CD4-positive, CD25-positive, alpha-beta regulatory T cell (primary cell): ENCODE data around the gene PLXNB1. TPM values are rescaled to one million over a fixed set of nuclear protein-coding genes. Genes with fewer than 3 reads are reported as not detected.

Source experiments
- ATAC-seq, 2 donors: fragments of 150-1000 bp; cut with Tn5 transposase; one replicate each; pipeline ENCODE4 v1.10.0; 2021; ENCODE audit warnings: low read depth in 2 of 2, moderate number of reproducible peaks in 2 of 2, moderate library complexity in 1 of 2
- DNase-seq, 3 donors: peaks; one replicate each; pipeline versions ENCODE4 v3.0.0 to v3.0.0-alpha.2; 2012 to 2022; ENCODE audit warnings: mixed read lengths in 1 of 3
- H3K27ac ChIP-seq: one replicate; pipeline ENCODE4 v1.7.0; 2013; ENCODE audit warnings: mild to moderate bottlenecking, low read length; ENCODE audit not compliant: insufficient read depth, poor library complexity, severe bottlenecking
- H3K27me3 ChIP-seq: one replicate; pipeline ENCODE4 v1.7.0; 2013; ENCODE audit warnings: low read length; ENCODE audit not compliant: control insufficient read depth, insufficient read depth
- H3K36me3 ChIP-seq: one replicate; pipeline ENCODE4 v1.7.0; 2013; ENCODE audit warnings: mild to moderate bottlenecking, low read length, moderate library complexity; ENCODE audit not compliant: control insufficient read depth, insufficient read depth
- H3K4me1 ChIP-seq: 2 replicates; pipeline ENCODE4 v1.7.0; 2013; ENCODE audit warnings: mild to moderate bottlenecking, low read length; ENCODE audit not compliant: insufficient read depth, control insufficient read depth, poor library complexity, severe bottlenecking
- H3K4me3 ChIP-seq: one replicate; pipeline ENCODE4 v1.7.0; 2013; ENCODE audit warnings: low read depth, mild to moderate bottlenecking, low read length, moderate library complexity
- H3K9me3 ChIP-seq, 2 experiments: 1 replicate in 1 of 2; 2 replicates in 1 of 2; pipeline ENCODE4 v1.7.0; 2013; ENCODE audit warnings: low read length in 2 of 2, mild to moderate bottlenecking in 1 of 2, moderate library complexity in 1 of 2; ENCODE audit not compliant: control insufficient read depth in 2 of 2
- H3K27ac Mint-ChIP-seq, 3 donors: one replicate each; pipeline ENCODE4 v1.8.0; 2020 to 2022; ENCODE audit warnings: mild to moderate bottlenecking in 3 of 3, mixed read lengths in 3 of 3, moderate library complexity in 2 of 3
- H3K27me3 Mint-ChIP-seq: one replicate; pipeline ENCODE4 v1.8.0; 2022; ENCODE audit warnings: mild to moderate bottlenecking, mixed read lengths
- H3K36me3 Mint-ChIP-seq: one replicate; pipeline ENCODE4 v1.8.0; 2020; ENCODE audit warnings: mixed read lengths
- H3K4me1 Mint-ChIP-seq, 4 donors: one replicate each; pipeline ENCODE4 v1.8.0; 2020 to 2022; ENCODE audit warnings: mixed read lengths in 4 of 4, mild to moderate bottlenecking in 1 of 4
- H3K4me3 Mint-ChIP-seq, 4 donors: one replicate each; pipeline ENCODE4 v1.8.0; 2020 to 2022; ENCODE audit warnings: mild to moderate bottlenecking in 4 of 4, mixed read lengths in 4 of 4, moderate library complexity in 3 of 4
- H3K9me3 Mint-ChIP-seq, 7 donors: one replicate each; pipeline ENCODE4 v1.8.0; 2020 to 2022; ENCODE audit warnings: mixed read lengths in 7 of 7, mild to moderate bottlenecking in 3 of 7, moderate library complexity in 2 of 7
- polyA plus RNA-seq, 4 donors: library from polyadenylated mRNA; unstranded; fragments of 300-500 nt; fragmentation: Illumina TruSeq; gene quantifications; one replicate each; pipeline ENCODE4 v1.2.3, GENCODE V29; 2021
- total RNA-seq: library from RNA; stranded (reverse); gene quantifications from one replicate; pipeline ENCODE4 v1.2.3, GENCODE V29; 2022

Gene PLXNB1
- total and polyA plus RNA-seq, 5 donors from 2014 or later: 0.07 to 5.2 TPM; not detected in 3

DNA sequence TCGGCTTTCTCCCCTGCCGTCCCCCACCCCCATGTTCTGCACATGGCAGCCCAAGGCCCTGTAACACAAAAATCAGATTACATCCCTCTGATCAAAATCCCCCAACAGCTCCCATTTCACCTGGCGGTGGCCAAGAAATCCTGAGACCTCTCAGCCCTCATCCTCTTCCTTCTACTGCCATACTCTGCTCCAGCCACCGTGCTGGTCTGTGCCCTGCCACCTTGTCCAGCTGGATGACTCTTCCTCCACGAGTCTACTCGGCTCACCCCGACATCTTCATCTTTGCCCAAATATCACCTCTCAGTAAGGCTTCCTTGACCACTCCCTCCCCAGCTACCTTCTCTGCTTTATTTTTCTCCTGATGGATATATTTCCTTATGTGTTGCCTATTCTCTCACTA, 7.0 kb upstream of the PLXNB1 start:
- Histone ChIP-seq H3K36me3 (peaks cover 13% of the 10 kb centered on the region), H3K27ac (no peak overlapping the region), H3K27me3 (no peaks in the 10 kb centered on the region), H3K9me3 (no peaks in the 10 kb centered on the region), H3K4me1 (peaks cover 25% of the 10 kb centered on the region), H3K4me3 (no peak overlapping the region)
- Mint-ChIP-seq H3K9me3 (peaks cover 0 to 4% (median 0%) of the 10 kb centered on the region in 7 donors), H3K36me3 (peaks cover 6% of the 10 kb centered on the region), H3K27me3 (no peaks in the 10 kb centered on the region), H3K4me1 (peaks cover 8 to 49% (median 12%) of the 10 kb centered on the region in 4 donors), H3K27ac (no peak overlapping the region), H3K4me3 (no peak overlapping the region)
- ATAC-seq (no peak), DNase-seq (no peak)

GRCh38 chr3:48436477-48436787, 6.5 kb upstream of the PLXNB1 start:
- Mint-ChIP-seq H3K9me3 (peaks cover 0 to 4% (median 0%) of the 10 kb centered on the region in 7 donors), H3K27ac (no peak overlapping the region), H3K27me3 (peaks cover 3% of the 10 kb centered on the region), H3K4me1 (peaks cover 4 to 49% (median 8%) of the 10 kb centered on the region in 4 donors), H3K36me3 (peaks cover 5% of the 10 kb centered on the region), H3K4me3 (no peak overlapping the region)
- H3K4me3 ChIP-seq: no peak overlapping the region
- no peak for ATAC-seq
- no peak for DNase-seq
- H3K9me3 ChIP-seq: no peaks in the 10 kb centered on the region
- no peak overlapping the region for H3K27ac ChIP-seq
- peaks cover 9% of the 10 kb centered on the region for H3K36me3 ChIP-seq
- H3K4me1 ChIP-seq: peaks cover 21% of the 10 kb centered on the region
- no peaks in the 10 kb centered on the region for H3K27me3 ChIP-seq

- no peak overlapping the region for H3K27ac Mint-ChIP-seq
- Histone ChIP-seq H3K27me3 (no peaks in the 10 kb centered on the region), H3K4me3 (no peak overlapping the region), H3K4me1 (peaks cover 16% of the 10 kb centered on the region), H3K9me3 (no peaks in the 10 kb centered on the region), H3K36me3 (peaks cover 8% of the 10 kb centered on the region), H3K27ac (no peak overlapping the region)
- H3K4me3 Mint-ChIP-seq: no peak overlapping the region
- peak; percentile 46 to 47 for ATAC-seq
- peaks cover 6% of the 10 kb centered on the region for H3K27me3 Mint-ChIP-seq
- H3K4me1 Mint-ChIP-seq: peaks cover 3 to 48% (median 6%) of the 10 kb centered on the region in 4 donors
- H3K36me3 Mint-ChIP-seq: peaks cover 3% of the 10 kb centered on the region
- H3K9me3 Mint-ChIP-seq: peaks cover 0 to 4% (median 0%) of the 10 kb centered on the region in 7 donors
- DNase-seq: peak; percentile 77 to 88 (median 83)
These were observed 6.0 kb upstream of the PLXNB1 start for GRCh38 chr3:48435774-48436476.

GRCh38 chr3:48435223-48435595, 5.3 kb upstream of the PLXNB1 start:
- Mint-ChIP-seq H3K36me3 (peaks cover 3% of the 10 kb centered on the region), H3K27me3 (peaks cover 6% of the 10 kb centered on the region), H3K27ac (no peak overlapping the region), H3K4me1 (peaks cover 3 to 48% (median 7%) of the 10 kb centered on the region in 4 donors), H3K9me3 (peaks cover 0 to 2% (median 0%) of the 10 kb centered on the region in 7 donors), H3K4me3 (no peak overlapping the region)
- Histone ChIP-seq H3K36me3 (peaks cover 8% of the 10 kb centered on the region), H3K9me3 (no peaks in the 10 kb centered on the region), H3K27me3 (no peaks in the 10 kb centered on the region), H3K4me3 (no peak overlapping the region), H3K27ac (no peak overlapping the region), H3K4me1 (peaks cover 13% of the 10 kb centered on the region)
- ATAC-seq (no peak), DNase-seq (no peak)

GRCh38 chr3:48434591-48435222, 4.8 kb upstream of the PLXNB1 start:
- H3K27ac Mint-ChIP-seq: no peak overlapping the region
- H3K27me3 Mint-ChIP-seq: peaks cover 6% of the 10 kb centered on the region
- Histone ChIP-seq H3K9me3 (no peaks in the 10 kb centered on the region), H3K27me3 (no peaks in the 10 kb centered on the region), H3K4me3 (no peak overlapping the region), H3K36me3 (peaks cover 8% of the 10 kb centered on the region), H3K4me1 (peaks cover 16% of the 10 kb centered on the region), H3K27ac (no peak overlapping the region)
- no peak for DNase-seq
- peaks cover under 1 to 48% (median 4%) of the 10 kb centered on the region in 4 donors for H3K4me1 Mint-ChIP-seq
- no peak overlapping the region for H3K4me3 Mint-ChIP-seq
- peaks cover under 1% of the 10 kb centered on the region for H3K36me3 Mint-ChIP-seq
- no peak for ATAC-seq
- H3K9me3 Mint-ChIP-seq: peaks cover 0 to 2% (median 0%) of the 10 kb centered on the region in 7 donors

GRCh38 chr3:48433472-48434118, 3.7 kb upstream of the PLXNB1 start:
- H3K9me3 ChIP-seq: no peaks in the 10 kb centered on the region
- Mint-ChIP-seq H3K9me3 (peaks cover 0 to 2% (median 0%) of the 10 kb centered on the region in 7 donors), H3K27me3 (peaks cover 6% of the 10 kb centered on the region), H3K36me3 (no peaks in the 10 kb centered on the region), H3K4me1 (peaks cover 0 to 38% (median 3%) of the 10 kb centered on the region in 4 donors), H3K27ac (no peak overlapping the region), H3K4me3 (peak overlapping the region in 2 of 4 donors; percentile 27 to 38)
- no peak for DNase-seq
- peaks cover 13% of the 10 kb centered on the region for H3K4me1 ChIP-seq
- no peak overlapping the region for H3K27ac ChIP-seq
- ATAC-seq: no peak
- H3K36me3 ChIP-seq: peaks cover 8% of the 10 kb centered on the region
- H3K27me3 ChIP-seq: no peaks in the 10 kb centered on the region
- no peak overlapping the region for H3K4me3 ChIP-seq

DNA sequence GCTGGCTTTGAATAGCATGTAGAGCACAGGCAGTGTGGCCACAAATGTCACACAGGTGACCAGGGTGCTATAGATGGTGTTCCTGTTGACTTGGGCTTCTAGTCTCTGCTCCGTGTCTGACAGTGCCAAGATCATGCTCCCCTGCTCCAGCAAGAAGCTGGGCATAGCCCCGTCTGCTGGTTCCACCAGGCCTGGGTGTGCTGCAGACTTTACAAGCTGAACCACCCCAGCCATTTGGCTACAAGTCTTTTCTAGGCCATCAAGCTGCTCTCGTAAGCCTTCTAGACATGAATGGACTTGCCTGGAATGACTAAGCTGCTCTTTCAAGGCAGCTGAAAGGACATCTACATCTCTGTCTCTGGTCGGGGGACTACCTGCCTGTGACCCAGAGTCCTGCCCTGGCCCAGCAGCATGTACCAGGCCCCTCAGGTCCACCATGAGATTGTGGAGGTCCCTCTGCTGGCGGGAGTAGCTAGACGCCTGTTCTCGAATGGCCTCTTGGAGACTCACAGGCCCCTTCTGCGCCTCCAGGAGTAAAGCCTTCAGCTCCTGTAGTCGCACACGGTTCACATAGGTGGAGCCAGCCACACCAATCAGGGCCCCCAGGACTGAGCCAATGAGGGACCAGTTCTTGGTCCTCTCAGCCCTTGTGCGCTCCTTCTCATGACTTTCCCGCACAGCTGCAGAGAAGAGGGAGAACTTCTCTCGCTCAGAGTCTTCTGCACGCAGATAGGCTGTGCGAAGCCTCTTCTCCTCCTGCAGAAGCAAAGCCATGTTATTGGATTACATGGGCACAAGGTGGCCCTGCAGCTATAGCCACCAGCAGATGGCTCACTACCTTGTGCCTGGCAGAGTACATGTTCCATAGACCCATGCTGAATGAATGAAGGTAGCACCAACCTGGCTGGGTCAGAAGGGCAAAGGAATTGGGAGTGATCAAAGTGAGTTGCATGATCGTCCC, 2.8 kb upstream of the PLXNB1 start:
- Histone ChIP-seq H3K36me3 (peaks cover 8% of the 10 kb centered on the region), H3K27me3 (peaks cover 2% of the 10 kb centered on the region), H3K9me3 (no peaks in the 10 kb centered on the region), H3K4me3 (no peak overlapping the region), H3K27ac (no peak overlapping the region), H3K4me1 (peaks cover 13% of the 10 kb centered on the region)
- Mint-ChIP-seq H3K9me3 (peaks cover 0 to 2% (median 0%) of the 10 kb centered on the region in 7 donors), H3K27me3 (peaks cover 12% of the 10 kb centered on the region), H3K4me1 (peaks cover 0 to 34% (median 4%) of the 10 kb centered on the region in 4 donors), H3K4me3 (peak overlapping the region in 2 of 4 donors; percentile 16 to 27), H3K36me3 (no peaks in the 10 kb centered on the region), H3K27ac (peak overlapping the region in 1 of 3 donors; percentile 43)
- DNase-seq: peak in 1 of 3 donors; percentile 43
- no peak for ATAC-seq
